Measurements from ENCODE around the gene PSMB4.

DNA sequence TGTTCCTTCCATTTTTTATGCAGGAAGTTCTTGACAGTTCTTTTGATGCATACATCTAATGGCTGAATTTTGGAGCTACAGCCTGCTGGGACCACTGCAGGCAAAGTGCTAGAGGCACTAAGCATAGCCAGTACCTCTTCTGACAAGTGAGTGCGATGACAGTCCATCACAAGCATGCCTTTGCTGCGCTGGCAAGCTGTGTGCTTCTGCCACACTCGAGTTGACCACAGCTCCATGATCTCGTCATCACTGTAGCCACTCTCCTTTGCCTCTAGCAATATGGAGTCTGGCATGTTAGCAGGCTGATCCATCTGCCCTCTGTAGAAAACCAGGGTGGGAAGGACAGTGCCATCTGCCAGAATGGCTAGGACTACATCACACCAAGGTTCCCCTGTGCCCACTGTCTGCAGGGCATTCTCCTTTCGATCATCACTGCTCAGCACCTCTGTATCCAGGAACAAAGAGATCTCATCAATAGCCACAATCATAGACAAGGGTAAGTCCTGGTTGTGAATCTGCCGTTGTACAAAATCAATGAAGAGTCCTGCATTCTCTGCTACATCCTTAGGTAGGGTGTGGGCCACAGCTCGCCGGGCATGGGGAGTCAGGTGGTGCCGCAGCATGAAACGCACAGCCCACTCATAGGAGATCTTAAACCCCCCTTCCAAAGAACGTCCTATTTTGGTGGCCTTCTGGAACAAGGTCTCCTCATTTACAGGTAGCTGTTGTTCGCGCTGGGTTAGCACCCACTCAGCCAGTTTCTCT lies 6.0 kb downstream of the PSMB4 start:
- TF ChIP-seq POLR2A (IDR thresholded peaks at IDR 0.05) (no peak), EP300 (IDR thresholded peaks at IDR 0.05) (no peak)
- TF ChIP-seq, protein P1, sequence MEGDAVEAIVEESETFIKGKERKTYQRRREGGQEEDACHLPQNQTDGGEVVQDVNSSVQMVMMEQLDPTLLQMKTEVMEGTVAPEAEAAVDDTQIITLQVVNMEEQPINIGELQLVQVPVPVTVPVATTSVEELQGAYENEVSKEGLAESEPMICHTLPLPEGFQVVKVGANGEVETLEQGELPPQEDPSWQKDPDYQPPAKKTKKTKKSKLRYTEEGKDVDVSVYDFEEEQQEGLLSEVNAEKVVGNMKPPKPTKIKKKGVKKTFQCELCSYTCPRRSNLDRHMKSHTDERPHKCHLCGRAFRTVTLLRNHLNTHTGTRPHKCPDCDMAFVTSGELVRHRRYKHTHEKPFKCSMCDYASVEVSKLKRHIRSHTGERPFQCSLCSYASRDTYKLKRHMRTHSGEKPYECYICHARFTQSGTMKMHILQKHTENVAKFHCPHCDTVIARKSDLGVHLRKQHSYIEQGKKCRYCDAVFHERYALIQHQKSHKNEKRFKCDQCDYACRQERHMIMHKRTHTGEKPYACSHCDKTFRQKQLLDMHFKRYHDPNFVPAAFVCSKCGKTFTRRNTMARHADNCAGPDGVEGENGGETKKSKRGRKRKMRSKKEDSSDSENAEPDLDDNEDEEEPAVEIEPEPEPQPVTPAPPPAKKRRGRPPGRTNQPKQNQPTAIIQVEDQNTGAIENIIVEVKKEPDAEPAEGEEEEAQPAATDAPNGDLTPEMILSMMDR (IDR thresholded peaks at IDR 0.05): no peak
